Erythroblast (primary cell): Measurements from ENCODE around the gene SPINK8.
"Not testable (repeated sequence)": the region's sequence is repeated elsewhere in the genome, so short reads cannot be mapped to it uniquely, and the experiment has no call there.

Experiments used
- GATA1 ChIP-seq: IDR thresholded peaks from 2 replicates; pipeline ENCODE4 v1.6.1; 2011; ENCODE audit warnings: low read depth, mild to moderate bottlenecking, control low read depth, low read length, moderate library complexity
- POLR2A ChIP-seq: IDR thresholded peaks from 2 replicates; pipeline ENCODE4 v1.6.1; 2011; ENCODE audit warnings: mild to moderate bottlenecking, low read length

- not testable (repeated sequence) for TF ChIP-seq POLR2A, GATA1
Measured at GRCh38 chr3:48335286-48335685, 1.8 kb upstream of the SPINK8 start.
